IMR-90 (cell line): ENCODE results near the gene TACR2. TPM values are rescaled to one million over a fixed set of nuclear protein-coding genes. Genes with fewer than 3 reads are reported as not detected.
A peak's percentile ranks its signal among the peaks of the same experiment; 100 is the strongest.

Experiments
- ATAC-seq: fragments of 200-7000 bp; cut with Tn5 transposase; 2 replicates; pipeline ENCODE4 v1.9.1; 2020; ENCODE audit warnings: low read depth, mild to moderate bottlenecking, moderate library complexity
- BruUV-seq: library from RNA; stranded (reverse); fragments of 400-500 nt; replicated peaks from 2 replicates; lab custom pipeline; 2021; lab: Mats Ljungman, UMichigan
- CTCF ChIA-PET: fragments of 300-600 bp; formaldehyde crosslinking; extraction: SDS; loops from one replicate; lab custom pipeline; 2021; ENCODE audit warnings: antibody characterized with exemption; lab: Yijun Ruan, JAX
- POLR2A ChIA-PET: fragments of 300-600 bp; sonication (Branson Sonifier 250); formaldehyde crosslinking; loops from one replicate; lab custom pipeline; 2022; ENCODE audit warnings: antibody characterized with exemption; ENCODE audit not compliant: unreplicated experiment; lab: Charles Lee
- DNase-seq: peaks from one replicate; pipeline ENCODE4 v3.0.0; 2013
- H2AFZ ChIP-seq: replicated peaks from 2 replicates; pipeline ENCODE3; 2013; ENCODE audit warnings: low read length, mild to moderate bottlenecking; ENCODE audit not compliant: poor library complexity
- H2AK5ac ChIP-seq: 2 replicates; pipeline ENCODE4 v1.6.1; 2013; ENCODE audit warnings: low read depth, low read length, inconsistent platforms
- H2AK9ac ChIP-seq: replicated peaks from 2 replicates; pipeline ENCODE3; 2013; ENCODE audit warnings: mild to moderate bottlenecking, low read depth, low read length, moderate library complexity; ENCODE audit not compliant: poor library complexity
- H2BK120ac ChIP-seq: 2 replicates; pipeline ENCODE4 v1.6.1; 2013; ENCODE audit warnings: low read depth, low read length, inconsistent platforms
- H2BK15ac ChIP-seq: 3 replicates; pipeline ENCODE4 v1.6.1; 2013; ENCODE audit warnings: low read depth, low read length, inconsistent platforms
- H2BK20ac ChIP-seq: 2 replicates; pipeline ENCODE4 v1.6.1; 2013; ENCODE audit warnings: low read depth, mild to moderate bottlenecking, inconsistent platforms, low read length, moderate library complexity
- H2BK5ac ChIP-seq: 2 replicates; pipeline ENCODE4 v1.6.1; 2013; ENCODE audit warnings: mild to moderate bottlenecking, low read depth, low read length, inconsistent platforms; ENCODE audit not compliant: poor library complexity, severe bottlenecking
- H3K14ac ChIP-seq: replicated peaks from 2 replicates; pipeline ENCODE4 v1.6.1; 2013; ENCODE audit warnings: low read depth, low read length, inconsistent platforms
- H3K18ac ChIP-seq: 2 replicates; pipeline ENCODE4 v1.6.1; 2013; ENCODE audit warnings: low read depth, low read length, control low read depth
- H3K23ac ChIP-seq: 2 replicates; pipeline ENCODE4 v1.6.1; 2013; ENCODE audit warnings: low read depth, low read length, inconsistent platforms
- H3K27ac ChIP-seq: 2 replicates; pipeline ENCODE4 v1.5.1; 2013; ENCODE audit warnings: mild to moderate bottlenecking, control low read depth, low read length; ENCODE audit not compliant: insufficient read depth
- H3K27me3 ChIP-seq: 2 replicates; pipeline ENCODE4 v1.6.1; 2013; ENCODE audit warnings: low read length; ENCODE audit not compliant: control insufficient read depth, insufficient read depth
- H3K36me3 ChIP-seq: 2 replicates; pipeline ENCODE4 v1.6.1; 2013; ENCODE audit warnings: low read length, mixed read lengths; ENCODE audit not compliant: control insufficient read depth, insufficient read depth
- H3K4ac ChIP-seq: 2 replicates; pipeline ENCODE4 v1.6.1; 2013; ENCODE audit warnings: low read depth, low read length, inconsistent platforms
- H3K4me1 ChIP-seq: 2 replicates; pipeline ENCODE4 v1.6.1; 2013; ENCODE audit warnings: low read length, mixed read lengths; ENCODE audit not compliant: control insufficient read depth, insufficient read depth
- H3K4me2 ChIP-seq: 2 replicates; pipeline ENCODE4 v1.6.1; 2013; ENCODE audit warnings: low read depth, mild to moderate bottlenecking, control low read depth, low read length, moderate library complexity
- H3K4me3 ChIP-seq: 2 replicates; pipeline ENCODE4 v1.5.1; 2013; ENCODE audit warnings: low read depth, mild to moderate bottlenecking, control low read depth, low read length, moderate library complexity; ENCODE audit not compliant: insufficient read depth
- H3K56ac ChIP-seq: 2 replicates; pipeline ENCODE4 v1.6.1; 2013; ENCODE audit warnings: low read length, inconsistent platforms; ENCODE audit not compliant: insufficient read depth; ENCODE audit errors: extremely low read depth
- H3K79me1 ChIP-seq, 2 experiments: 2 replicates each; pipeline ENCODE4 v1.6.1; 2013; ENCODE audit warnings: low read length in 2 of 2, inconsistent platforms in 1 of 2, low read depth in 1 of 2
- H3K9ac ChIP-seq: 2 replicates; pipeline ENCODE4 v1.6.1; 2013; ENCODE audit warnings: low read depth, low read length, control low read depth
- H3K9me1 ChIP-seq: 2 replicates; pipeline ENCODE4 v1.6.1; 2013; ENCODE audit warnings: low read length, inconsistent platforms; ENCODE audit not compliant: insufficient read depth
- H3K9me3 ChIP-seq: 2 replicates; pipeline ENCODE4 v1.6.1; 2013; ENCODE audit warnings: low read length; ENCODE audit not compliant: control insufficient read depth, insufficient read depth
- H4K20me1 ChIP-seq: 2 replicates; pipeline ENCODE4 v1.6.1; 2013; ENCODE audit warnings: low read length, inconsistent platforms; ENCODE audit not compliant: insufficient read depth
- H4K5ac ChIP-seq: 2 replicates; pipeline ENCODE4 v1.6.1; 2013; ENCODE audit warnings: mild to moderate bottlenecking, low read depth, low read length, control low read depth
- H4K8ac ChIP-seq, 2 experiments: 2 replicates each; pipeline ENCODE4 v1.6.1; 2013; ENCODE audit warnings: low read depth in 2 of 2, low read length in 2 of 2, control low read depth in 1 of 2, inconsistent platforms in 1 of 2
- H4K91ac ChIP-seq: 2 replicates; pipeline ENCODE4 v1.6.1; 2013; ENCODE audit warnings: low read depth, low read length, inconsistent platforms; ENCODE audit not compliant: insufficient read depth
- BHLHE40 ChIP-seq: fragments of 150-350 bp; IDR thresholded peaks from 2 replicates; pipeline ENCODE4 v1.6.1; 2016; ENCODE audit warnings: mild to moderate bottlenecking, low read depth, low read length
- CEBPB ChIP-seq: IDR thresholded peaks from 2 replicates; pipeline ENCODE4 v1.6.1; 2012; ENCODE audit warnings: low read depth, low read length, improper control_type of control experiment
- CHD1 ChIP-seq: IDR thresholded peaks from 2 replicates; pipeline ENCODE4 v1.6.1; 2012; ENCODE audit warnings: low read depth, low read length, improper control_type of control experiment
- MAZ ChIP-seq: IDR thresholded peaks from 2 replicates; pipeline ENCODE4 v1.6.1; 2012; ENCODE audit warnings: low read depth, mild to moderate bottlenecking, low read length, improper control_type of control experiment, moderate library complexity, borderline replicate concordance
- POLR2A ChIP-seq: IDR thresholded peaks from 2 replicates; pipeline ENCODE4 v1.6.1; 2012; ENCODE audit warnings: mild to moderate bottlenecking, low read depth, low read length
- RAD21 ChIP-seq: IDR thresholded peaks from 2 replicates; pipeline ENCODE4 v1.6.1; 2012; ENCODE audit warnings: low read length, improper control_type of control experiment
- SMC3 ChIP-seq: fragments of 150-350 bp; IDR thresholded peaks from 2 replicates; pipeline ENCODE4 v1.6.1; 2016; ENCODE audit warnings: low read depth, mild to moderate bottlenecking, antibody characterized with exemption, low read length, moderate library complexity
- WGBS, 2 experiments: methylation state at CpG; one replicate each; pipeline versions ENCODE4 v1.1.5 to v1.1.7; 2013; ENCODE audit warnings: missing lambda C conversion rate in 2 of 2; ENCODE audit not compliant: insufficient read length in 1 of 2; ENCODE audit errors: extremely low coverage in 2 of 2; 5-methylcytosine and 5-hydroxymethylcytosine counted together
- dilution Hi-C: fragments of 300-500 bp; cut with HindIII; formaldehyde crosslinking; loops from one replicate; pipeline ENCODE4 v1.14.3; 2018; ENCODE audit warnings: low sequenced_read_pairs; ENCODE audit not compliant: unreplicated experiment
- in situ Hi-C: fragments of 300-500 bp; cut with MboI; formaldehyde crosslinking; loops from 3 replicates; pipeline ENCODE4 v1.14.3; 2019; ENCODE audit warnings: low sequenced_read_pairs, inconsistent platforms, mixed read lengths
- intact Hi-C: fragments of 100-400 bp; cut with micrococcal nuclease; formaldehyde crosslinking; loops from 2 replicates; pipeline ENCODE4 v1.10.0; 2022
- polyA plus RNA-seq, 3 experiments: library from polyadenylated mRNA; depleted of rRNA; stranded (reverse); fragments of >200 nt; gene quantifications; 2 replicates each; pipeline ENCODE4 v1.2.3, GENCODE V29; 2012; ENCODE audit warnings: low replicate concordance in 1 of 3
- total RNA-seq: library from RNA; depleted of rRNA; stranded (reverse); fragments of >200 nt; gene quantifications from 2 replicates; pipeline ENCODE4 v1.2.3, GENCODE V29; 2012
- TF ChIP-seq, protein P1 (sequence below): conservative IDR thresholded peaks from 2 replicates; pipeline ENCODE4 v1.5.1; 2012; ENCODE audit warnings: mild to moderate bottlenecking, low read depth, low read length, improper control_type of control experiment

TACR2 gene
- total and polyA plus RNA-seq, 2 of the 4 experiments (the other 2 are of a cell fraction), result not detected

- no peak overlapping the region for H3K4me2 ChIP-seq
- in situ Hi-C loops, result loop anchor here (5.0 kb wide), 1 partner anchor 160 kb away; no protein-coding TSS in a partner anchor
- H2BK20ac ChIP-seq, result no peak overlapping the region
- BruUV-seq, result no TSS peak
- ATAC-seq, result peak; percentile 98
- no peak overlapping the region for H4K5ac ChIP-seq
- peak; percentile 77 for DNase-seq
- H2AK9ac ChIP-seq, result peak overlapping the region; percentile 22
- TF ChIP-seq BHLHE40 (no peak), SMC3 (peak; percentile 99), POLR2A (0 out of 2 replicates have a peak, but pooled peaks have one; percentile 24), RAD21 (peak; percentile 99), CEBPB (peak; percentile 99), CHD1 (no peak), MAZ (peak; percentile 52; the same call in 1 of the 2 replicates)
- TF ChIP-seq, protein P1, sequence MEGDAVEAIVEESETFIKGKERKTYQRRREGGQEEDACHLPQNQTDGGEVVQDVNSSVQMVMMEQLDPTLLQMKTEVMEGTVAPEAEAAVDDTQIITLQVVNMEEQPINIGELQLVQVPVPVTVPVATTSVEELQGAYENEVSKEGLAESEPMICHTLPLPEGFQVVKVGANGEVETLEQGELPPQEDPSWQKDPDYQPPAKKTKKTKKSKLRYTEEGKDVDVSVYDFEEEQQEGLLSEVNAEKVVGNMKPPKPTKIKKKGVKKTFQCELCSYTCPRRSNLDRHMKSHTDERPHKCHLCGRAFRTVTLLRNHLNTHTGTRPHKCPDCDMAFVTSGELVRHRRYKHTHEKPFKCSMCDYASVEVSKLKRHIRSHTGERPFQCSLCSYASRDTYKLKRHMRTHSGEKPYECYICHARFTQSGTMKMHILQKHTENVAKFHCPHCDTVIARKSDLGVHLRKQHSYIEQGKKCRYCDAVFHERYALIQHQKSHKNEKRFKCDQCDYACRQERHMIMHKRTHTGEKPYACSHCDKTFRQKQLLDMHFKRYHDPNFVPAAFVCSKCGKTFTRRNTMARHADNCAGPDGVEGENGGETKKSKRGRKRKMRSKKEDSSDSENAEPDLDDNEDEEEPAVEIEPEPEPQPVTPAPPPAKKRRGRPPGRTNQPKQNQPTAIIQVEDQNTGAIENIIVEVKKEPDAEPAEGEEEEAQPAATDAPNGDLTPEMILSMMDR, result peak; percentile 95
- no peaks in the 10 kb centered on the region; the same call in 1 of the 2 replicates for H3K4me1 ChIP-seq
- peaks cover 20% of the 10 kb centered on the region for H3K36me3 ChIP-seq
- no peak overlapping the region for H3K18ac ChIP-seq
- H3K4ac ChIP-seq, result no peak overlapping the region
- H3K9me1 ChIP-seq, result peaks cover 2% of the 10 kb centered on the region; the same call in 1 of the 2 replicates
- H3K23ac ChIP-seq, result no peak overlapping the region
- no peaks in the 10 kb centered on the region for H3K9me3 ChIP-seq
- H3K14ac ChIP-seq, result no peak overlapping the region
- ChIA-PET POLR2A (no interaction called here), CTCF (interaction anchor here (0.6 to 1.7 kb wide), 4 partner anchors 9 to 155 kb away, joined by 3 to 9 read pairs (median 6); no protein-coding TSS in a partner anchor)
- peaks cover 0 to 11% of the 10 kb centered on the region in 2 experiments; a peak in 1 of 4 replicates for H3K79me1 ChIP-seq
- dilution Hi-C loops, result no loop called here
- H3K4me3 ChIP-seq, result no peak overlapping the region
- H3K56ac ChIP-seq, result no peak overlapping the region
- no peak overlapping the region for H4K8ac ChIP-seq
- H3K27me3 ChIP-seq, result no peaks in the 10 kb centered on the region
- H3K9ac ChIP-seq, result no peak overlapping the region
- intact Hi-C loops, result loop anchor here (1.0 to 5.0 kb wide), 3 partner anchors 155 to 390 kb away; no protein-coding TSS in a partner anchor
- H4K91ac ChIP-seq, result no peak overlapping the region
- peak overlapping the region; percentile 12; the same call in 1 of the 2 replicates for H2AK5ac ChIP-seq
- no peak overlapping the region for H3K27ac ChIP-seq
- no peak overlapping the region for H2BK15ac ChIP-seq
- H2AFZ ChIP-seq, result peak overlapping the region; percentile 84
- no peak overlapping the region for H2BK120ac ChIP-seq
- peaks cover 6% of the 10 kb centered on the region; the same call in 1 of the 2 replicates for H4K20me1 ChIP-seq
- H2BK5ac ChIP-seq, result no peak overlapping the region
- no CpG with 5 or more reads among the region's 7 CpGs for WGBS, 2 experiments
Observed at GRCh38 chr10:69392481-69393000, 24.2 kb downstream of the TACR2 start.
